HG03565 (cell line): ENCODE data around the gene FCER2.
"Not testable (repeated sequence)": the region's sequence is repeated elsewhere in the genome, so short reads cannot be mapped to it uniquely, and the experiment has no call there.

ENCODE experiments used
- ATAC-seq: cut with Tn5 transposase; IDR thresholded peaks from one replicate; pipeline ENCODE4 v1.9.1; 2021; ENCODE audit warnings: mild to moderate bottlenecking, moderate library complexity; ENCODE audit not compliant: unreplicated experiment

Gene FCER2, protein sequence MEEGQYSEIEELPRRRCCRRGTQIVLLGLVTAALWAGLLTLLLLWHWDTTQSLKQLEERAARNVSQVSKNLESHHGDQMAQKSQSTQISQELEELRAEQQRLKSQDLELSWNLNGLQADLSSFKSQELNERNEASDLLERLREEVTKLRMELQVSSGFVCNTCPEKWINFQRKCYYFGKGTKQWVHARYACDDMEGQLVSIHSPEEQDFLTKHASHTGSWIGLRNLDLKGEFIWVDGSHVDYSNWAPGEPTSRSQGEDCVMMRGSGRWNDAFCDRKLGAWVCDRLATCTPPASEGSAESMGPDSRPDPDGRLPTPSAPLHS

DNA sequence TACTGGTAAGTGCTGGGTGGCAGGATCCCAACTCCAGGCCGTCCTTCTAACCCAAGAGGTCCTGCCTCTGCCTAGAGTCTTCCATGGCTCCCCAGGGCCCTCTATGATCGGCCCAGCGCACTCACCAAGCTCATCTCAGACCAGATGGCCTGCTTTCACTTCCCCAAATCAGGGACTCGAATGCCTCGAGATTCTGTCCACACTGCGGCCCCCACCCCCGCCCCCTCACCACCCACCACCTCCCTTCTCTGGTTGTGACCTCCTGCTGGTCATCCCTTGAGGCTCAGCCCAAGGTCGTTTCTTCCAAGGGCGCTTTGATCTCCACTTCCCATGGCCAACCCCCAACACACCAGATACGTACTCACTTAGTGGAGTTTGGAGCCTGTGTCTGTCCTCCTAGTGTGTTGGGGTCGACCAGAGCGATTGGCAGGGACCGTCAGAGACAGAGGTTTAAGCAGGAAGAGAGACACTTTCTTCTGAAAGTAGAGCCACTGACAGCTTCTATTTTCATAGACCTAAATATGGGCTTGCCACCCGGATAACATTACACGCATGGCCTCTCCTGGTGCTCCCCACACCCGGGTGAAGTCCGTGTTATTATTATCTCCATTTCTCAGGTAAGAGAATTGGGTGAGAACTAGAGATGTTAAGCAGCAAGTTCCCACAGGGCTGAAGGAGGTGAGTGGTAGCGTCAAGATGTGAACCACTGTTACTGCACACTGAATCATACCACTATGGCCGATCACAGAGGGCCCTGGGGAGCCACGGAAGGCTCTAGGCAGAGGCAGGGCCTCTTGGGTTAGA, at the start of gene FCER2:
Gene FCER2 (minus strand): TSS at position 478 of the 804 bp plus-strand sequence. CDS start 2,371 bp downstream, outside the sequence.
- ATAC-seq = peak; percentile 52

DNA sequence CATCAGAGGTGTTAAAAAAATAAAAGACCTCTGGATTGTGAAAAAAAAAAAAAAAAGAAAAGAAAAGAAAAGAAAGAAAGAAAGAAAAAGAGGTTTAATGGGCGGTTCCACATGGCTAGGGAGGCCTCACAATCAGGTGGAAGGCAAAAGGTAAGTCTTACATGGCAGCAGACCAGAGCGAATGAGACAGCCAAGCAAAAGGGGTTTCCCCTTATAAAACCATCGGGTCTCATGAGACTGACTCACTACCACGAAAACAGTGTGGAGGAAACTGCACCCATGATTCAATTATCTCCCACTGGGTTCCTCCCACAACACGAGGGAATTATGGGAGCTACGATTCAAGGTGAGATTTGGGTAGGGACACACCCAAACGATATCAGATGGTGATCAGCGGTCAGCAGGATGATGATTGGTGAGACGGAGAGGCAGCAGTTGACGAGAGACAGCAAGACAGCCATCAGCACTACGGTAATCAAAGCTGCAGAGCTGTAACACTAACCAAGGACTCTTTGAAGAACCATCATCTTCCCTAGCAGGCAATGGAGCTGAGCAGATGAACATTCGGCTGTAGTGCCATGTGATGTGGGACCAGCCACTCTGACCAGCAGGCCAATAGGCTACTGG, 49.3 kb upstream of the FCER2 start:
- no peak for ATAC-seq

DNA sequence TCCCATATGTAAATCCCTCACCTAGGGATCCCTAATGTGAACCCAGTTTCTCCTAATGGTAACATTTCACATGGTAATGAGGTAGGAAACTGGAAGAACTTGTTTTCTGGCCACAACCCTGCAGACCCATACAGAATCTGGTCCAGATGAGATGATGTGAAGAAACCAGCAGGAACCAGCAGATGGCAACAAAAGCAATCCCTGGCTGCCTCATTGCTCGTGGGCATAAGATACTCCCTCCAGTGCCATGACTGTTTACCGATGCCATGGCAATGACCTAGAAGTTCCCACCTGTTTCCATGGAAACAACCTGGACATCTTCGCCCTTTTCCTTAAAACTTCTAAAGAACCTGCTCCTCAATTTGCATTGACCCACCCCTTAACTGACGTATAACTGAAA, 46.8 kb upstream of the FCER2 start:
- no peak for ATAC-seq

DNA sequence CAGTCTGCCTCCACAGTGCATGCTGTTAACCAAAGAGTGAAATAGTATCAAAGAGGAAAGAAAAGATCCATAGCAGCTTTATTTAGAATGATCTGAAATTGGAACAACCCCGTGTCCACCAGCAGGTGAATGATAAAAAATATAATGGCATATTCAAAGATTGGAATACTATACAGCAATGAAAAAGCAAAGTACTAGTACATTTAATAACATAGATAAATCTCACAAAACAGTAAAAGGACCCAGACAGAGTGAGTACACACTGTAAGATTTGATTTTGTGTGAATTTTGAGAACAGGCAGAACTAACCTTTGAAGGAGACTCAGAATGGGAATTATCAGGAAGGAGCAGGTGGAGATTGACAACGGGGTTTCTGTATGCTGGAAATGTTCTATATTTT, 46.2 kb upstream of the FCER2 start:
- no peak for ATAC-seq

DNA sequence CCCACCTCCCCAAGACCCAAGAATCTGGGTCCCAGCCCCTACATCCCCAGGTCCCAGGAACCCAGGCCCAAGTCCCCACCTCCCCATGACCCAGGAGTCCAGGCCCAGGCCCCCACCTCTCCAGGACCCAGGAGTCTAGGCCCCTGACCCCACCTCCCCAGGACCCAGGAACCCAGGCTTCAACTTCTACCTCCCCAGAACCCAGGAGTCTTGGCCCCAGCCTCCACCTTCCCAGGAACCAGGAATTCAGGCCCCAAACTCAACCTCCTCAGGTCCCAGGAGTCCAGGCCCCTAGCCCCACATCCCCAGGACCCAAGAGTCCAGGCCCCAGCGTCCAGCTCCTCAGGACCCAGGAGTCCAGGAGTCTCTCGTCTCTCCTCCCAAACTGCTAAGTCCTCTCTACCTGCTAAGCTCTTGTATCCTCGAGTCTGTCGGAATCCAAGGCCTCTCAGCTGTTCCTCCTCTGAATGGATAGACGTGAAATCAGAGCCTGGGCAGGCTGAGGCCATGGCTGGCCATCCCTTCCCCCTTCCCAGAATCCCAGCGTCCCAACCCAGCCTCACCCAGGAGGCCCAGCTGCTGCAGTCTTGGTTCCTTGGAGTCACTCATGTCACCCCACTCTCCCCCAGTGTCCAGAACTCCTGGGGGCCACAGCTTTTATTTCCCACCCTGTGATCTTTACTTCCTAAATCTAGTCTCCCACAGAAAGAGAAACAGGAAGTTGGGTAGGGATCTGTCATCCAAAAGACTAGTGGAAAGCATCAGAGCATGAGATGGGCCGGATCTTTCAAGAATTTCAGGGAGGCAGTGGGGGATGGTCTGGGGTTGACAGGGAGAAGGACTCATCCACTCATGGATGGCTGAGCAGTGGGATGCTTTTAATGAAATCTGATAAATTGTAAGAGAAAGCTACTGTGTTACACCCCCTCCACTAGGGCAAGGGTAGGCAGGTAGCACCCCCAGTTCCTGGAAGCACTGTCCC, 45.3 kb upstream of the FCER2 start, which contains the start of gene CD209:
Gene CD209 (minus strand): TSS at position 632 of the 982 bp plus-strand sequence. CDS start 23 bp downstream, at position 609.
- no peak for ATAC-seq

DNA sequence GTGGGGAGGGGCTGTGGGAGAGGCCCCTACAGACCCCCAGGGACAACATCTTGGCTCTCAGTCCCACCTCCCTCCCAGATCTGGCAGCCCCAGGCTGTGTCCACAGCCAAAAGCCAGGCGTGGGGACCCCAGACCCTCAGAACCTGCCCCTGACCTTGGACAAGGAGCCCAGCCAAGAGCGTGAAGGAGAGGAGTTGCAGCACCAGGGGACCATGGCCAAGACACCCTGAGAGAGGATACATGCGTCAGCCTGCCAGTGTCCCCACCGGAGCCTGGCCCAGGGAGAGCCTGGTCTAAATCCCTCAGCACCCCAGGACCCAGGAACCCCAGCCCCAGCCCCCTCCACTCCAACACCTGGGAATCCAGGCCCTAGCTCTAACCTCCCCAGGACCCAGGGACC, 44.4 kb upstream of the FCER2 start:
- ATAC-seq = not testable (repeated sequence)

DNA sequence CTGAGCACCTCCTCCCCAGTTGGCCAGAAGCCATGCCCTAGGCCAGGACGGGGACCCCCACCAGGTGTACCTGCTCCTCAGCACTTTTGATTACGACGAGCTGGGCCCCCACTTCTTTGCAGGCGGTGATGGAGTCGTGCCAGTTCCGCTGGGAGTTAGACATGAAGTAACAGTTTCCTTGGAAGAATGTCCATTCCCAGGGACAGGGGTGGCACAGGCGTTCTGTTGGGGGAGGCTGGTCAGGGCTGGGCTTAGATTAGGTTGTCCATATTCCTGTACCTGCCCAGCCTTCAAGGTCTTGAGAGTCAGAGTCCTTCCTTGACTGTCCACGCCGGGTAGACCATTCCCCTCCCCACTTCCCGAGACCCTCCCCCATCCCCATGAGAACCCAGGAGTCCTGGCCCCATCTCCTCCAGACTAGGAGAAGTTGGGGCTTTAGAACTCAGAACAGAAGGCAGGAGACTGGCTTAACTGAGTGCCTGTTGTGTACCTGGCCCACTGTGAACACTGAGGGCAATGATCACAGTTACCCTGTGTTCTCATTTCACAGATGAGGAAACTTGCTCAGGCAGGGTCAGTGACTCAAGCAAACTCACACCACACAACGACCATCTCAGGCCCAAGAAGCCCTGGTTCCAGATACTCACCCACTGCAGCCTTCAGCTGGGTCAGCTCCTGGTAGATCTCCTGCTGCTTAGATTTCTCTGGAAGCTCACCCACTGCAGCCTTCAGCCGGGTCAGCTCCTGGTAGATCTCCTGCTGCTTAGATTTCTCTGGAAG, 43.1 kb upstream of the FCER2 start:
- ATAC-seq = no peak

DNA sequence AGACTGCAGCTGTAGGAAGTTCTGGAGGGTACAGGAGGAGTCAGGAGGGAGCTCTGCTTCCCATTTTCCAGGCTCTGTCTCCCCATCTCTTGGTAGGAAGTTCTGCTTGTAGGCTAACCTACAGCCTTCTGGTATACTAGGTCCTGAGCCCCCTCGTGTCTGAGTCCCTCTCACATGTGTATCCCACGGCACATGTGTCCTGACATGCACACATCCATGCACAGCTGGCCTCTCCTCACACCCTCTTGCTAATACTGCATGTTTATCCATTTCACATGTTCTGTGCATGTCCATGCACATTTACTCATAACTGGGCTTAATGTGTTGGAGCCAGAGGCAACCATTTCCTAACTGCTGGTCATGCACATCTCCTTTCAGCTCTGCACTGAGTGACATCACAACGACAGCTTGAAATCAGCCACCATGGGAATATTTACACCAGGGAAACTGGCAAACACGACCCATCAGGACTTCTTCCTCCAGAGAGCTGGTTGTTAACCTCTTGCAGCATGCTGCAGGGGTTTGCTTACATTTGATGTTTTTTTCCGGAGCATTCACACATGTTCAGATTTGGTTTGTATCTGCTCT, 42.4 kb upstream of the FCER2 start:
- ATAC-seq = no peak

DNA sequence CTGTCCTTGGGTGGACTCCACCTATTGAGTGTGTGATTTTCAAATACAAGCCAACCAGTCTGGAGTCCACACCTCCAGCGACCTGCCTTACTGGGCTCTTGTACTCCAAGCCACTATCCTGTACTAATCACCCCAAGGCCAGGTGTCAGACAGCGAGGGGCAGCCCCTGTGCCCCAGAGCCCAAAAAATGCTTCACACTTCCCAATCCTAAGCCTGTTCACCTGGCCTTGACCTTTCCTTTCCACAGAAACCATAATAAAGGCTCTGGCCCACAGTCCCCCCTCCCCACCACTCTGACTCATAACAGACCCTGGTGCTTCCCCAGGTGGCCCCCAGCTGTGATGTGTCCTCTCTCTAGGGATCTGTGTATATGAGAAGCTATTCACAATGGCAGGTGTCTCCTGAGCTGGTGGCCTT, 41.5 kb upstream of the FCER2 start:
- no peak for ATAC-seq

DNA sequence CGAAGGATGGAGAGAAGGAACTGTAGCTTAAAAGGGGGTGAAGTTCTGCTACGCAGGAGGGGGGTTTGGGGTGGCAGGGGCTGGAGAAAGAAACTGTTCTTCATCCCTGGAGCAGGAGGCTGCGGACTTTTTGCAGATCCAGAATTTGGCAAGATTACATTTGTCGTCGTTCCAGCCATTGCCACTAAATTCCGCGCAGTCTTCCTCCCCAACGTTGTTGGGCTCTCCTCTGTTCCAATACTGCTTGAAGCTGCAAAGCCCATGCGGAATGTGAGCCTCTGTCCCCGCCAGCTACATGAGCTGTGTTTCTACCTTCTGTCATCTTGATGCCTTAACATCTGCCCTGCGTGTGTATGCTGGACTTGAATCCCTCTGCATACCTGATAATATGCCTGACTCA, 41.1 kb upstream of the FCER2 start:
- no peak for ATAC-seq

DNA sequence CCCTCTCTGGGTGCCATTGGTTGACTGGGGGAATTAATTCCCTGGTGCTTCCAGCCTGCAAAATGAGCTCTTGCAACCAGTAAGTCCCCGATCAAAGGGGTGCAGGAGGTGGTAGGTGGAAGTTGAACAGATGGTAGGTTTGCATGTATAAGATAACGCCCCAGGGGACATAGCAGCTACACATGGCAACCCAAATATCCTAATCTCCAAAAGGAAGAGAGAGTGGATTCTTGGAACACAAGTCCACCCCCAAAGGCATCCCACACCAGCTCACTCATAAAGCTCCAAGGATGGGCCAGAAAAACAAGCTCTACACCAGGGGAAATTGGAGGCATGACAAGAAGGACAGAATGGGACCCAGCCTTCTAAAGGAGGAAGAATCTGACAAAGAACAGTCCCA, 40.6 kb upstream of the FCER2 start:
- no peak for ATAC-seq

DNA sequence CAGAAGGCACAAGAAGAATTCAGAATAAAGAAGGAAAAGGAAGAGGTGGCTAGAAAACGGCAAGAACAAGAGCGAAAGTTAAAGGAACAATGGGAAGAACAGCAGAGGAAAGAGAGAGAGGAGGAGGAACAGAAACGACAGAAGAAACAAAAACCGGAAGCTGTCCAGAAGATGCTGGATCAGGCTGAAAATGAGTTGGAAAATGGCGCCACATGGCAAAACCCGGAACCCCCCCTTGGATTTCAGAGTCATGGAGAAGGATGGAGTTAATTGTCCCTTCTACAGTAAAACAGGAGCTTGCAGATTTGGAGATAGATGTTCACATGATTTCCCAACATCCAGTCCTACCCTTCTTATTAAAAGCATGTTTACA, 38.7 kb upstream of the FCER2 start:
- no peak for ATAC-seq

DNA sequence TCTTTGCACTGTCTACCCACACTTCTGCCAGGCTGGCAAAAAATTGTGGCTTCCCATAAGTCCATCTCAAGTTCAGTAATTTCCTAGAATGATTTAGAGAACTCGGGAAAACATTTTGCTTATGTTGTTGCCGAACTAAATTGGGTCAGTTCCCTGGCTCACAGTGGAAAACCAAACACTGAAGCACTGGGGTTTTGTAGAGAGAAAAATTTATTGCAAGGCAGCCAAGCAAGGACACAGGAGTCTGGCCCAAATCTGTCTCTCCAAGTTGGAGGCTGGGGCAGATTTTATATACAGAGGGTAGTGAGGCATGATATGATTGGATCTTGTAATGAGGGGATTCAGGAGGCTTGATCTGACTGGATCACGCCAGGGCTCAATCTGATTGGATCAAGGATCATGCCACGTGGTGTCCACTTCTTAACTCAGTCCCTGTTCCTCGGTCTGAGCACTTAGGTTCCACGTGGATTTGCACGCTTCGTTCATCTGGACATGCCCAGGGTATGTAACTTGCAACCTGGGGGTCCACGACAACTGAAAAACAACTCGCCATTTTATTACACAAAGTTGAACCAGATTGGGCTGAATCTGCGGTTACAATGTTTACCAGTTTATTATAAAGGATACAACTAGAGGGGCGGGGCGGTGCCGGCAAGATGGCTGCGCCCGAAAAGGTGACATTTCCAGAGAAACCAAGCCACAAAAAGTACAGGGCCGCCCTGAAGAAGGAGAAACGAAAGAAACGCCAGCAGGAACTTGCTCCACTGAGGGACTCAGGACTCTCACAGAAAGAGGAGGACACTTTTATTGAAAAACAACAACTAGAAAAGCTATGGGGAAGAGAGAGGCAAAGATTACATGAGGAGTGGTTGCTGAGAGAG, 38.1 kb upstream of the FCER2 start:
- ATAC-seq = no peak

DNA sequence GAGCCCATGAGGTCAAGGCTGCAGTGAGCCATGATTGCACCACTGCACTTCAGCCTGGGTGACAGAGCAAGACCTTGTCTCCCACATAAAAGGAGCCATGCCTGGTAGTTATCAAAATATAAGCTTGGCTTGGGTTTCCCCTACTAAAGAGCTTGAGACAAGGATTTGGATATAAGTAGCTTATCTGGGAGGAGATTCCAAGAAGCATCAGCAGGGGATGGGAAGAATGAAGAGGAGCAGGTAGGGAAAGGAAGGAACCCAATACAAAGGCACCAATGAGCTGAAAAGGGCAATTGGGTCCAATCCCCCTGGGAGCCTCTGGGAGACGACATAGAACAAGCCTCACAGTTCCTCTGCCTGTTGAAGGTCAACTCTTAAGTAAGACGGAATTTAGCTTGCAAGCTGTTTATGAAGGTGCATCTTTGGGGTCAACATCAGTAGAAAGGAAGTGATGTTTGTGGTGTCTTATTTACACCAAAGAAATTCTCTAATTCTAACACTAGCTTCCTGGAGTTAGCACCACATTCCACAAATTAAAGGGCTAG, 37.4 kb upstream of the FCER2 start:
- no peak for ATAC-seq

DNA sequence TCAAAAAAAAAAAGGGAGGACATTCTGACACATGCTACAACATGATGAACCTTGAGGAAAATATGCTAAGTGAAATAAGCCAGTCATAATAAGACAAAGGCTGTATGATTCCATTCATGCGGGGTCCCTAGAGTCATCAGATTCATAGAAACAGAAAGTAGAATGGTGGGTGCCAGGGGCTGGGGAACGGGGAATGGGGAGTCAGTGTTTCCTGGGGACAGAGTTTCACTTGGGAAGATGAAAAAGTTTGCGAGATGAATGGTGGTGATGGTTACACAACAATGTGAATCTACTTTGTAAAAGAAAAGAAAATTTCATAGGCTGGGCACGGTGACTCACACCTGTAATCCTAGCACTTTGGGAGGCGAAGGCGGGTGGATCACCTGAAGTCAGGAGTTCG, 36.1 kb upstream of the FCER2 start:
- no peak for ATAC-seq

DNA sequence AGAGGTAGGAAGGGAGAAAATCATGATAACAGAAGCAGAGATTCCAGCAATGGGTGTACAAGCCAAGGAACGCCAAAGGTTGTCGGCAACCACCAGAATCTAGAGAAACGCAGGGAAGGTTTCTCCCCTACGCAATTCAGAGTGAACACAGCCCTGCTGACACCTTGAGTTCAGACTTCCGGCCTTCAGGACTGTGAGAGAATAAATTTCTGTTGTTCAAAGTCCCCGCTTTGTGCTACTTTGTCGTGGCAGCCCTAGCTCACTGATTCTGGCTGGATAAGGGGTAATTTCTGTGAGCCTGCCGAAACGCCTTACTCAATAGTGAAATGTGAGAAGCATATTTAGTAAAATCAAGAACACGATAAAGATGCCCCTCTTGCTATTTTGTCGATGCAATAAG, 35.3 kb upstream of the FCER2 start:
- no peak for ATAC-seq

DNA sequence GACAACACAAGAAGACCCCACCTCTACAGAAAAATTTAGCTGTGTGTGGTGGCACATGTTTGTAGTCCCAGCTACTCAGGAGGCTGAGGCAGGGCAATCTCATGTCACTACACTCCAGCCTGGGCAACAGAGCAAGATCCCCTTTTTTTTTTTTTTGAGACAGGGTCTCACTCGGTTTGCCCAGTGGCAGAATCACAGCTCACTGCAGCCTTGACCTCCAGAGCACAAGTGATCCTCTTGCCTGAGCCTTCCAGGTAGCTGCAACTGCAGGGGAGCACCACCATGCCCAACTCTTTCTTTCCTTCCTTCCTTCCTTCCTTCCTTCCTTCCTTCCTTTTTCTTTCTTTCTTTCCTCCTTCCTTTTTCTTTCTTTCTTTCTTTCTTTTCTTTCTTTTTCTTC, 34.2 kb upstream of the FCER2 start:
- no peak for ATAC-seq
